HUES64 (cell line): ENCODE results near the gene PDP2.
A peak's percentile ranks its signal among the peaks of the same experiment; 100 is the strongest.

Source experiments
- H3K27ac ChIP-seq: 2 replicates; pipeline ENCODE4 v1.7.0; 2013; ENCODE audit warnings: low read depth, low read length, inconsistent platforms
- H3K27me3 ChIP-seq: 2 replicates; pipeline ENCODE4 v1.6.1; 2013; ENCODE audit warnings: mild to moderate bottlenecking, low read length; ENCODE audit not compliant: insufficient read depth
- H3K36me3 ChIP-seq: 2 replicates; pipeline ENCODE4 v1.6.1; 2013; ENCODE audit warnings: mild to moderate bottlenecking, low read length; ENCODE audit not compliant: insufficient read depth
- H3K4me1 ChIP-seq: 2 replicates; pipeline ENCODE4 v1.6.1; 2013; ENCODE audit warnings: mild to moderate bottlenecking, low read length, moderate library complexity; ENCODE audit not compliant: insufficient read depth
- H3K4me3 ChIP-seq: 2 replicates; pipeline ENCODE4 v1.5.1; 2013; ENCODE audit warnings: mild to moderate bottlenecking, low read length, moderate library complexity
- H3K9ac ChIP-seq: 2 replicates; pipeline ENCODE4 v1.6.1; 2013; ENCODE audit warnings: mild to moderate bottlenecking, low read depth, low read length
- H3K9me3 ChIP-seq: 2 replicates; pipeline ENCODE4 v1.6.1; 2013; ENCODE audit warnings: low read depth, low read length; ENCODE audit not compliant: insufficient read depth
- WGBS: fragments of 150-250, 120-280 bp; methylation state at CpG from one replicate; pipeline ENCODE4 v1.1.7; 2013; ENCODE audit warnings: missing lambda C conversion rate; 5-methylcytosine and 5-hydroxymethylcytosine counted together

The PDP2 gene

DNA sequence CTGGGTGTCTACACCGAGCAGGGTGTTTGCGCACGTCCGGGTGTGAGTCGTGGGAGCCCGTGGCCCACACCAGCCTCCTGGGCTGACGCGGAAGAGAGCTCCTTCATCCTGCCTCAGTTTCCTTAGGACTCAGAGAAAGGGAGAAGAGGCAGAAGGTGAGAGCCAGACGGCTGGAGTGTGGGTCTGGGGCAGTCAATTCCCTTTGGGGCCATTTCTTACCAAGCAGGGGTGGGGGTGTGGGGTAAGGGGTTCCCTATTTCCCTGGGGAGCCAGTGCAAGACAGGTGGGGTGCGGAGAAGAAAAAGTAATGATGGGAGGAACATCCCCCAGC, 35.3 kb upstream of the PDP2 start:
- Histone ChIP-seq H3K4me3 (peak overlapping the region; percentile 60), H3K4me1 (no peaks in the 10 kb centered on the region)

GRCh38 chr16:66845791-66846221, 34.5 kb upstream of the PDP2 start:
- no peaks in the 10 kb centered on the region for H3K4me1 ChIP-seq
- peaks cover 64% of the 10 kb centered on the region for H3K27me3 ChIP-seq
- H3K27ac ChIP-seq = no peak overlapping the region
- H3K4me3 ChIP-seq = no peak overlapping the region
- H3K9me3 ChIP-seq = no peaks in the 10 kb centered on the region
- WGBS = 56% methylated on average over 9 of the region's 9 CpGs
- no peaks in the 10 kb centered on the region for H3K36me3 ChIP-seq
- no peak overlapping the region for H3K9ac ChIP-seq

More for the DNA sequence above, 35.3 kb upstream of the PDP2 start:
- no peak overlapping the region for H3K9ac ChIP-seq
- WGBS = 37% methylated on average over 10 of the region's 10 CpGs
- peaks cover 64% of the 10 kb centered on the region for H3K27me3 ChIP-seq
- H3K9me3 ChIP-seq = no peaks in the 10 kb centered on the region
- no peaks in the 10 kb centered on the region for H3K36me3 ChIP-seq
- H3K27ac ChIP-seq = no peak overlapping the region

GRCh38 chr16:66846266-66846665, 34.0 kb upstream of the PDP2 start:
- H3K9me3 ChIP-seq = no peaks in the 10 kb centered on the region
- no peaks in the 10 kb centered on the region for H3K36me3 ChIP-seq
- H3K27ac ChIP-seq = no peak overlapping the region
- peaks cover 60% of the 10 kb centered on the region for H3K27me3 ChIP-seq
- 89% methylated on average over 1 of the region's 1 CpG for WGBS
- H3K4me3 ChIP-seq = no peak overlapping the region
- H3K9ac ChIP-seq = no peak overlapping the region
- no peaks in the 10 kb centered on the region for H3K4me1 ChIP-seq

GRCh38 chr16:66846831-66847230, 33.5 kb upstream of the PDP2 start:
- H3K9me3 ChIP-seq = no peaks in the 10 kb centered on the region
- H3K27ac ChIP-seq = no peak overlapping the region
- no peak overlapping the region for H3K4me3 ChIP-seq
- WGBS = 93% methylated on average over 6 of the region's 6 CpGs
- no peaks in the 10 kb centered on the region for H3K4me1 ChIP-seq
- H3K36me3 ChIP-seq = no peaks in the 10 kb centered on the region
- H3K9ac ChIP-seq = no peak overlapping the region
- H3K27me3 ChIP-seq = peaks cover 55% of the 10 kb centered on the region

- 64% methylated on average over 6 of the region's 6 CpGs for WGBS
- Histone ChIP-seq H3K9ac (no peak overlapping the region), H3K9me3 (no peaks in the 10 kb centered on the region), H3K4me3 (no peak overlapping the region), H3K4me1 (no peaks in the 10 kb centered on the region), H3K36me3 (no peaks in the 10 kb centered on the region), H3K27me3 (peaks cover 52% of the 10 kb centered on the region), H3K27ac (no peak overlapping the region)
These were observed 32.7 kb upstream of the PDP2 start for GRCh38 chr16:66847533-66848067.

DNA sequence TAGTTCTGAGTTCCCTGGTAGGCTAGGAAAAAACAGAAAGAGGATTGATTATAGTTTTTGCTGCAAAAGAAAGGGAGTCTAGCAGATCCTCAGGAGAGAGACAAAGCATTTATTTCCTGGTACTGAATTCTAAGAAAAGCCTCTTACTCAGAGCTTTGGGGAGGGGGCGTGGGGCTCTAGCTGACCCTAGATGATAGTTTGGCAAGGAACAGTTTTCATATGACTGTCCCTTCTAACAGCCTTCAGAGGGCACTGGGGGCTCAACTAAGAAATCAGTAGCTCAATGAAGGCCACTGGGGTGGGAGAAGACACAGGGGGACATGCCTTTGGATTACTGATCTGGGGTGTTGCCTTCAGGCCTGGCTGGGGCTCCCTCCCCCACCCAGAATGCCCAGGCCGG, 32.1 kb upstream of the PDP2 start:
- Histone ChIP-seq H3K9me3 (no peaks in the 10 kb centered on the region), H3K27me3 (peaks cover 46% of the 10 kb centered on the region), H3K27ac (no peak overlapping the region), H3K36me3 (no peaks in the 10 kb centered on the region), H3K4me1 (no peaks in the 10 kb centered on the region), H3K4me3 (no peak overlapping the region), H3K9ac (no peak overlapping the region)
- WGBS = 76% methylated on average over 2 of the region's 2 CpGs

DNA sequence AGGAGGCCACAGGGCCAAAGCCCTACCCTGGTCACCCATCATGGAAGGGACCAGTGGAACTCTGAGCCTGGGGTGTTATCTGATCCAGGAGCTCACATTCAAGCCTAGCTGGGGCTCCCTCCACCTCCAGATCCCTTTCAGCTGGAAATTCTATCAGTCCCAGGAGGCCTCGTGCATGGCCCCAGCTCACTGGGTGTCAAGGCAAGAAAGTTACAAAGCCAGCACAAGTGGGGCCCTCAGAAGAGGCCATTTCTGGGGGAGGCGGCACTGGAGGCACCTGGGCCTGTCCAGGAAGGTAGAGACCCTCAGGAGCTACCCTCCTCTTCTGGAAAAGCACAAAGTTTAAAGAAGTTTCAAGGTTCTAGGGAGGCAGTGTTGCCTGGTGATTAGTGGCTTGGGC, 31.3 kb upstream of the PDP2 start:
- Histone ChIP-seq H3K9me3 (no peaks in the 10 kb centered on the region), H3K27ac (no peak overlapping the region), H3K4me1 (no peaks in the 10 kb centered on the region), H3K9ac (no peak overlapping the region), H3K36me3 (no peaks in the 10 kb centered on the region), H3K27me3 (peaks cover 38% of the 10 kb centered on the region), H3K4me3 (no peak overlapping the region)
- 76% methylated on average over 2 of the region's 2 CpGs for WGBS

DNA sequence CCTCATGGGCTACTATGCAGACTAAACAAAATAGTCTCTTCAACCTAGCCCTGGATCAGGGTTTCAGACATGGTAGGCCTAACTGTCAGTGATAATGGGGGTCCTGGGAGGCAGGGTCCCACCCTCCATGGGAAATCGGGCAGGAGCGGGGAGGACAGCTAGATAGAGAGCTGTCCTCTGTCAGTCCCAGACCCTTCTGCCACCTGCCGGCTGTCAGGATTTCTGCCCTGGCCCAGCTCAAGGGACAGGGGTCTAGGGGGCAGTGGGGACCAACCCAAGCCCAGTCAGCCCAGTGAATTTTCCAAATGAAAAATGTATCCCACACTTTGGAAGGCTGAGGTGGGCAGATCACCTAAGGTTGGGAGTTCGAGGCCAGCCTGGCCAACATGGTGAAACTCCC, 30.8 kb upstream of the PDP2 start:
- peaks cover 32% of the 10 kb centered on the region for H3K27me3 ChIP-seq

DNA sequence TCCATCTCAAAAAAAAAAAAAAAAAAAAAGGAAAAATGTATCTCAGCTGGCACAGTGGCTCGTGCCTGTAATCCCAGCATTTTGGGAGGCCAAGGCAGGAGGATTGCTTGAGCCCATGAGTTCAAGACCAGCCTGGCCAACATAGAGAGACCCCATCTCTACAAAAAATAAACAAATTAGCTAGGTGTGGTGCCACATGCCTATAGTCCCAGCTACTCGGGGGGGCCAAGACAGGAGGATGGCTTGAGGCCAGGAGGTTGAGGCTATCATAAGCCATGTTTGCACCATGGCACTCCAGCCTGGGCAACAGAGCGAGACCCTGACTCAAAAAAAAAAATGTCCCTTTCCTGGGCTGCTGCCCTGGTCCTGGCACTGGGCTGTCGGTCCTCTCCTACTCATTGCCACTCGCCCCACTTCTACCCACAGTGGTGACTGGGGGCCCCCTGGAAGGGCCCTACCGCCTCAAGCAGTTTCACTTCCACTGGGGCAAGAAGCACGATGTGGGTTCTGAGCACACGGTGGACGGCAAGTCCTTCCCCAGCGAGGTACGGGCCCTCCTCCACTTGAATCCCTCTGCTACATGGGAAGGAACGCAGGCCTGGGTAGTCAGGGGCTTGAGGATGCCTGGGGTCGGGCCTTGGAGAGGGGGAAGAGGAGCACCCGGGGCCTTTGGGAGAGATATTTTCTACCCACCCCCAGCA, 30.1 kb upstream of the PDP2 start:
- Histone ChIP-seq H3K4me1 (no peaks in the 10 kb centered on the region), H3K9me3 (no peaks in the 10 kb centered on the region), H3K27me3 (peaks cover 25% of the 10 kb centered on the region), H3K9ac (no peak overlapping the region), H3K36me3 (no peaks in the 10 kb centered on the region), H3K27ac (no peak overlapping the region), H3K4me3 (no peak overlapping the region)
- 93% methylated on average over 13 of the region's 14 CpGs for WGBS

More for the DNA sequence above, 30.8 kb upstream of the PDP2 start:
- no peaks in the 10 kb centered on the region for H3K9me3 ChIP-seq
- 94% methylated on average over 4 of the region's 4 CpGs for WGBS
- H3K4me1 ChIP-seq = no peaks in the 10 kb centered on the region
- H3K4me3 ChIP-seq = no peak overlapping the region
- no peak overlapping the region for H3K27ac ChIP-seq
- H3K36me3 ChIP-seq = no peaks in the 10 kb centered on the region
- H3K9ac ChIP-seq = no peak overlapping the region

DNA sequence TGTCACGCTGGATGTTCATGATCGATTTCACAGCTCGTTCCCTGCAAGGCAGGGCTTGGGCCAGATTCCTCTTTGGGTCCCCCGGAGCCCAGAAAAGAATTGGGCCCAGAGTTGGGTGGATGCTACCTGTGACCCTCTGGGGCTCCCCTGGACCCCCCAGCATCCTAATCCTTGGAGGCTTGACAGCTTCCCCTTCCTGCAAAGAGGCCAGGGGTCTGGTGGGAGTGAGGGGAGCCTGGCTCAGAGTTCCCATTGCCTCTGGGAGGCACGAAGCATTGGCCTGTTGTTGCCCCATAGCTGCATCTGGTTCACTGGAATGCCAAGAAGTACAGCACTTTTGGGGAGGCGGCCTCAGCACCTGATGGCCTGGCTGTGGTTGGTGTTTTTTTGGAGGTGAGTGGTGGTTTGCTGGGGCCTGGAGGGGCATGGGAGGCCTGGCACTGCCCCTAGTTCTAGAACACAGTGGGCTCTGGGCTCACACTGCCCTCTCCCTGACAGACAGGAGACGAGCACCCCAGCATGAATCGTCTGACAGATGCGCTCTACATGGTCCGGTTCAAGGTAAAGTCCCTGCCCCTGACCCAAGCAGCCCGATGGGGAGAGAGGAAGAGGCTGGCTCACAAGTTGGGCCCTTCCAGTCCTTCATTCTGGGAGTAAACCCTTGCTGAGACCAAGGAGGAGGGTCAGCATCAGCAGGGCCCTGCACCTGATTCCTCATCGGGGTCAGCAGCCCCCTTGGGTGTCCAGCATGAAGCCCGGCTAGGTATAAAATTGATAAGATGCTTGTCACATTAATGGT, 28.9 kb upstream of the PDP2 start:
- H3K27ac ChIP-seq = no peak overlapping the region
- no peaks in the 10 kb centered on the region for H3K9me3 ChIP-seq
- H3K4me1 ChIP-seq = no peaks in the 10 kb centered on the region
- no peaks in the 10 kb centered on the region for H3K36me3 ChIP-seq
- WGBS = 90% methylated on average over 13 of the region's 13 CpGs
- peaks cover 14% of the 10 kb centered on the region for H3K27me3 ChIP-seq
- H3K4me3 ChIP-seq = no peak overlapping the region
- H3K9ac ChIP-seq = no peak overlapping the region

DNA sequence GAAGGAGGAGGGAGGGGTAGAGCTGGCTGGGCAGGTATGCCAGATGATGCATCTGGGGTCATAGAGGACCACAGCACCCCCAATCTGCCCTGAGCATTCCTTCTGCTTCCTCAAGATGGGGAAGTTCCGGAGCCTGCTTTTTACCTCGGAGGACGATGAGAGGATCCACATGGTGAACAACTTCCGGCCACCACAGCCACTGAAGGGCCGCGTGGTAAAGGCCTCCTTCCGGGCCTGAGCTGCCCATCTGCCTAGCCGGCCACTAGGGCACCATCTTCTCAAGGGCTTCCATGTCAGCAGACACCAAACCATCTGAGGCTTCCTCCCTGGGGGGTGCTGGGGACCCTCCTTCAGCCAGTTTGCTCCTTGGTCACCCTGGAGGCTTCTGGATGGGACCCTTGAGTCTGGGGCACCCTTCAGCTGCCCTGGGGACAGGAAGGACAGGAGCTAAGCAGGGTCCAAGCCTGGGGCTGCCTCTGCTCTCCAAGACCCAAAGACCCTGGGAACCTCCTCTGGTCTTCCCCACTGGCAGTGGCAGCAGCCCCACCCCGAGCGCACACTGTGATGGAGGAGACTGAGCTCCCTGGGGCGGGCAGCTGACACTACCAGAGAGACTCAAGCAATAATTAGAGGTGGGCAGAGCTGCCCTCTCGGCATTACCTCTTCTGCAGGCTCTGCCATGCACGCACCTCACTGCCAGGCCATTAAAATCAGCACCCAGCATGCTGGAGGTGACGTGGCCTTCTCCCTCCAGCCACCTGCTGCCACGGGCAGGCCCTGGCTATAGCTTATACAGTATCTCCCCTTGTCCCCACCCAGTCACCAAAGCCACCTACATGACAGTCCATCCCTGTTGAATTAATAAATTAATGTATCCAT, 26.8 kb upstream of the PDP2 start:
- Histone ChIP-seq H3K4me1 (no peaks in the 10 kb centered on the region), H3K9ac (no peak overlapping the region), H3K27ac (no peak overlapping the region), H3K36me3 (no peaks in the 10 kb centered on the region), H3K9me3 (no peaks in the 10 kb centered on the region), H3K27me3 (no peaks in the 10 kb centered on the region; the same call in 1 of the 2 replicates), H3K4me3 (no peak overlapping the region)
- 95% methylated on average over 15 of the region's 15 CpGs for WGBS
